Tibial artery (tissue), 4 donors: ENCODE results near the gene AGAP1.

ENCODE experiments used
- DNase-seq, 2 donors: peaks; one replicate each; pipeline ENCODE4 v3.0.0-alpha.2; 2019
- H3K27ac ChIP-seq, 2 donors: fragments of 200-600 bp; sonication (generic) in 1 of 2; 1 replicate in 1 of 2; 2 replicates in 1 of 2; pipeline ENCODE4 v1.5.1; 2018 to 2019; ENCODE audit warnings: mild to moderate bottlenecking in 1 of 2
- H3K27me3 ChIP-seq, 2 donors: fragments of 200-600 bp; sonication (generic) in 1 of 2; one replicate each; pipeline versions ENCODE4 v1.5.1 to v1.6.0; 2016 to 2019
- H3K36me3 ChIP-seq, 3 donors: fragments of 200-600 bp; sonication (generic) in 2 of 3; one replicate each; pipeline ENCODE4 v1.5.1; 2016 to 2019; ENCODE audit warnings: mild to moderate bottlenecking in 2 of 3
- H3K4me1 ChIP-seq, 4 donors: fragments of 200-600 bp; sonication (generic) in 2 of 4; 1 replicate in 3 of 4; 2 replicates in 1 of 4; pipeline ENCODE4 v1.5.1; 2016 to 2019
- H3K4me3 ChIP-seq, 2 donors: fragments of 200-600 bp; sonication (generic) in 1 of 2; 1 replicate in 1 of 2; 2 replicates in 1 of 2; pipeline ENCODE4 v1.5.1; 2018 to 2019; ENCODE audit warnings: mild to moderate bottlenecking in 2 of 2
- H3K9me3 ChIP-seq, 3 donors: fragments of 200-600 bp; sonication (generic) in 1 of 3; one replicate each; pipeline ENCODE4 v1.5.1; 2016 to 2019
- intact Hi-C: fragments of 100-400 bp; cut with DNase I; formaldehyde crosslinking; loops from one replicate; pipeline ENCODE4 v1.15.0; 2023; ENCODE audit warnings: low total_unique reads
- TF ChIP-seq, protein P1 (sequence below), 2 experiments: fragments of 200-600 bp in 1 of 2; fragments of 450-650 bp in 1 of 2; IDR thresholded peaks; one replicate each; pipeline ENCODE4 v1.5.1; 2017 to 2019; ENCODE audit warnings: antibody characterized with exemption in 2 of 2, mild to moderate bottlenecking in 1 of 2, moderate library complexity in 1 of 2

Gene AGAP1

DNA sequence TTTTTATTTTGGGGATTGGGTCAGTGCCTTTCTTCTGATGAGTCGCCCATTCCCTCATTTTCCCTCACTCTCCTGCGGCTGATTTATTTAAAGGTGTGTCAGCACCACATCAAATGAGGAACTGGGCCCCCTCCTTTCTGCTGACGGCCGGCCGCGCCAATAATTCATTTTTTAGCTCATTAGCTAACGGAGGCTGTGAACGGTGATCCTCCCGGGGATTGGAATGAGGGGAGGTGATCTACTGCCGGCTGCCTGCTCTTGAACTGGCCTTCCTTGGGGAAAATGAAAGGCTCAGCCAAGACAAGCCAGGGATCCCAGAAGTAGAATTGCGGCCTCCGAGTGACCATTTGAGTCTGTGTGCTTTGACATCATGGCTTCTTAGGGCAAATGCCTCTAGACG, 620.1 kb downstream of the AGAP1 start:
- no peaks in the 10 kb centered on the region for H3K9me3 ChIP-seq
- TF ChIP-seq, protein P1, sequence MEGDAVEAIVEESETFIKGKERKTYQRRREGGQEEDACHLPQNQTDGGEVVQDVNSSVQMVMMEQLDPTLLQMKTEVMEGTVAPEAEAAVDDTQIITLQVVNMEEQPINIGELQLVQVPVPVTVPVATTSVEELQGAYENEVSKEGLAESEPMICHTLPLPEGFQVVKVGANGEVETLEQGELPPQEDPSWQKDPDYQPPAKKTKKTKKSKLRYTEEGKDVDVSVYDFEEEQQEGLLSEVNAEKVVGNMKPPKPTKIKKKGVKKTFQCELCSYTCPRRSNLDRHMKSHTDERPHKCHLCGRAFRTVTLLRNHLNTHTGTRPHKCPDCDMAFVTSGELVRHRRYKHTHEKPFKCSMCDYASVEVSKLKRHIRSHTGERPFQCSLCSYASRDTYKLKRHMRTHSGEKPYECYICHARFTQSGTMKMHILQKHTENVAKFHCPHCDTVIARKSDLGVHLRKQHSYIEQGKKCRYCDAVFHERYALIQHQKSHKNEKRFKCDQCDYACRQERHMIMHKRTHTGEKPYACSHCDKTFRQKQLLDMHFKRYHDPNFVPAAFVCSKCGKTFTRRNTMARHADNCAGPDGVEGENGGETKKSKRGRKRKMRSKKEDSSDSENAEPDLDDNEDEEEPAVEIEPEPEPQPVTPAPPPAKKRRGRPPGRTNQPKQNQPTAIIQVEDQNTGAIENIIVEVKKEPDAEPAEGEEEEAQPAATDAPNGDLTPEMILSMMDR (IDR thresholded peaks at IDR 0.05): no peak
- H3K4me3 ChIP-seq: no peak overlapping the region
- H3K4me1 ChIP-seq: no peaks in the 10 kb centered on the region
- H3K36me3 ChIP-seq: no peaks in the 10 kb centered on the region
- no peak overlapping the region for H3K27ac ChIP-seq
- H3K27me3 ChIP-seq: no peaks in the 10 kb centered on the region
- DNase-seq: no peak
- intact Hi-C loops: no loop called here

DNA sequence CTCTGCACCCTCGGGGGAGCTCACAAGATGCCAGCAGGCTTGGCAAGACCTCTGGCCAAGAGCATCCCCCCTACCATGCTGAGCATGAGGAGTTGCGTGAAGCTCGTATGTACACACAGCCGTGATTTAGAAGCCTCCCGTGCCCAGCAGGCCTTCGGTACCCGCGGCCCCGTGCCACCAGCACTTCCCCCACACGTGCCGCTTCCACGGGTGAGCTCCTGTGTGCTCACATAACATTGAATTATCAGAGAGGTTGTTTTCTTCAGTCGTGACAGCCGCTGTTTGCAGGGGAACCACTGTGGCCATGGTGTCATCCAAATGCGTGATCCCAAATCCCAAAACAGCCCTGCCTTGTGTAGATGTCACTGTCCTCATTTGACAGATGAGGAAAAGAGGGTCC, 621.1 kb downstream of the AGAP1 start:
- no peaks in the 10 kb centered on the region for H3K27me3 ChIP-seq
- H3K9me3 ChIP-seq: no peaks in the 10 kb centered on the region
- no peak overlapping the region for H3K27ac ChIP-seq
- no peaks in the 10 kb centered on the region for H3K36me3 ChIP-seq
- H3K4me1 ChIP-seq: no peaks in the 10 kb centered on the region
- intact Hi-C loops: no loop called here
- H3K4me3 ChIP-seq: no peak overlapping the region
- TF ChIP-seq, protein P1 (IDR thresholded peaks at IDR 0.05): no peak
- DNase-seq: no peak

DNA sequence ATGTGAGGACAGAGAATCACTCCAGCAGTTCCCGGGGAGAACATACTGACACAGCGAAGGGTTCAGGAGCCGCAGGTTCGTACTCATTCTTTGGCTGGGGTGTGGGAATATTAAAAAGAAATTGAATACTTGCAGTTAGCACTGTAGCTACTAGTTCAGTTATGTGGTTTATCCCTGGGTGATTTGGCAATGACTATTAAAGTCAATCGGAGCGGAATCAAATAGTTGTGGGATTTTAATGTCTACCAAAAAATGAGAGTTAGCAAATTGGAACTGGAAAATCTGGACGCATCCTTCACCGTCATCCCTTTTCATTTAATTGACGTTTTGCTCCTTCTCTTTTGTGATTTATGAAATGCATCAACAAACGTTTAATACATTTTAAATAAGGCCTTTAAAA, 623.6 kb downstream of the AGAP1 start:
- Histone ChIP-seq H3K9me3 (no peaks in the 10 kb centered on the region), H3K36me3 (peaks cover 0 to 20% (median 0%) of the 10 kb centered on the region in 3 donors), H3K4me3 (no peak overlapping the region), H3K27ac (no peak overlapping the region), H3K27me3 (no peaks in the 10 kb centered on the region), H3K4me1 (no peaks in the 10 kb centered on the region)
- intact Hi-C loops: no loop called here
- TF ChIP-seq, protein P1 (IDR thresholded peaks at IDR 0.05): no peak
- no peak for DNase-seq

DNA sequence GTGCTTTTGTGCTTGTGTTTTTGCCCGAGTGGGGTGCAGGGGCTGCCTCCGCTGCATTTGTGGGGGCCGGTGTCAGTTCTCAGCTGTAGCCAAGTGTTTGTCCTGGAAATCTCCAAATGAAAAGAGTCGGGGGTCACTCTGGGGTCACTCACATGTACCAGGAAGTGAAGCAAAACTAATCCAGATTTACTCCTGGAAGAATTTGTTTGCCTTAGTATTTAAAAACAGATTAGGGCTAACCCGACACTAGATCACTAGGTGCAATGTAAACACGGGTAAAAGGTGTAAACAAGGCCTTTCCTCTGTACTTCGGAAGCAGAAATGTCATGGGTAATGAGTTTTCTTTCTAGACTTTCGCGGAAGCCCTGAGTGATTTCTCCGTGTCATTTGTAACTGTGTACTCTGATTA, 624.0 kb downstream of the AGAP1 start:
- Histone ChIP-seq H3K9me3 (no peaks in the 10 kb centered on the region), H3K27ac (no peak overlapping the region), H3K4me3 (no peak overlapping the region), H3K4me1 (no peaks in the 10 kb centered on the region), H3K36me3 (peaks cover 0 to 25% (median 4%) of the 10 kb centered on the region in 3 donors), H3K27me3 (no peaks in the 10 kb centered on the region)
- no peak for DNase-seq
- intact Hi-C loops: no loop called here
- TF ChIP-seq, protein P1 (IDR thresholded peaks at IDR 0.05): no peak

DNA sequence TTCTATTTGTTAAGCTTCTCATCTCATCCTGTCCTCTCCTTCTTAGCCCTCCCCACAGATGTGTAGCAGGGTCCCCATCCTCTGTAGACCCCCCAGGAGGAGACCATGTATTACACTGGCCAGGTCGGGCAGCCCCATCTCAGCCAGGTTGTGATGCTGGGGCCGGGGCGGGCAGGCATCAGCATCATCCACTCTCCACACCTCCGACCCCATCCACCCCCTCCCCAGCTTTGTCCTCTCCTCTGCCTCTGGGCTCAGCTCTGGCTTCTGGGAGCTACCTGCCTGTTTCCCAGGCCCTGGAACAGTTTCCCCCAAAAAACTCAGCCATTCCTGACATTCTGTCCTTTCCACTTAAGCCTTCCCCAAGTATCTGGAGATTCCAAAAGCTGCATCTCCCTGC, 625.2 kb downstream of the AGAP1 start:
- TF ChIP-seq, protein P1 (IDR thresholded peaks at IDR 0.05): no peak
- intact Hi-C loops: no loop called here

DNA sequence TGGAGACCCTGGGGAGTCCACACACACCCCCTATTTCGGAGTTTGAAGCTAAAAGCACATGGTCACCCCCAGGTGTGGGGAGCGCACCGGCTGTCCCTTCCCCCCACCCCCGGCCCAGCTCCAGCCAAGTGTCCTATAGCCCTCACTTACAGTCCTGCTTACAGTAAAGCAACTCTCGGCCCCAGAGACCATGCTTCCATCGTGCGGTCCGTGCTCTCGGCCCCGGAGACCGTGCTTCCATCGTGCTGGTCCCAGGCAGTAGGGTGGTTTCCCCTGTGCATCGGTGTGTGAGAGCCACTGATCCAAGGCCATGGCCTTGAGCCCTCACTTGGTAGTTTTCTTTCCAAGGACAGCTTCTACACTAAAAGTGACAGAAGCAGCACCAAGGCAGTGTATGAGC, 625.6 kb downstream of the AGAP1 start:
- intact Hi-C loops: no loop called here
- H3K27ac ChIP-seq: no peak overlapping the region
- H3K9me3 ChIP-seq: no peaks in the 10 kb centered on the region
- H3K4me1 ChIP-seq: no peaks in the 10 kb centered on the region
- peaks cover 5 to 38% (median 7%) of the 10 kb centered on the region in 3 donors for H3K36me3 ChIP-seq
- DNase-seq: no peak
- no peak overlapping the region for H3K4me3 ChIP-seq
- H3K27me3 ChIP-seq: no peaks in the 10 kb centered on the region
- TF ChIP-seq, protein P1 (IDR thresholded peaks at IDR 0.05): no peak

More for the DNA sequence above, 625.2 kb downstream of the AGAP1 start:
- Histone ChIP-seq H3K9me3 (no peaks in the 10 kb centered on the region), H3K27me3 (no peaks in the 10 kb centered on the region), H3K4me1 (no peaks in the 10 kb centered on the region), H3K4me3 (no peak overlapping the region), H3K27ac (no peak overlapping the region), H3K36me3 (peaks cover 3 to 34% (median 5%) of the 10 kb centered on the region in 3 donors)
- DNase-seq: no peak
